NCI-H526 treated with DMSO at 0.1 percent for 48 hours (cell line): Measurements from ENCODE around the gene SMOC2.
"Not testable (repeated sequence)": the region's sequence is repeated elsewhere in the genome, so short reads cannot be mapped to it uniquely, and the experiment has no call there.

Experiments
- DNase-seq: peaks from one replicate; lab custom pipeline; 2025; lab: John Stamatoyannopoulos, UW

The SMOC2 gene

DNA sequence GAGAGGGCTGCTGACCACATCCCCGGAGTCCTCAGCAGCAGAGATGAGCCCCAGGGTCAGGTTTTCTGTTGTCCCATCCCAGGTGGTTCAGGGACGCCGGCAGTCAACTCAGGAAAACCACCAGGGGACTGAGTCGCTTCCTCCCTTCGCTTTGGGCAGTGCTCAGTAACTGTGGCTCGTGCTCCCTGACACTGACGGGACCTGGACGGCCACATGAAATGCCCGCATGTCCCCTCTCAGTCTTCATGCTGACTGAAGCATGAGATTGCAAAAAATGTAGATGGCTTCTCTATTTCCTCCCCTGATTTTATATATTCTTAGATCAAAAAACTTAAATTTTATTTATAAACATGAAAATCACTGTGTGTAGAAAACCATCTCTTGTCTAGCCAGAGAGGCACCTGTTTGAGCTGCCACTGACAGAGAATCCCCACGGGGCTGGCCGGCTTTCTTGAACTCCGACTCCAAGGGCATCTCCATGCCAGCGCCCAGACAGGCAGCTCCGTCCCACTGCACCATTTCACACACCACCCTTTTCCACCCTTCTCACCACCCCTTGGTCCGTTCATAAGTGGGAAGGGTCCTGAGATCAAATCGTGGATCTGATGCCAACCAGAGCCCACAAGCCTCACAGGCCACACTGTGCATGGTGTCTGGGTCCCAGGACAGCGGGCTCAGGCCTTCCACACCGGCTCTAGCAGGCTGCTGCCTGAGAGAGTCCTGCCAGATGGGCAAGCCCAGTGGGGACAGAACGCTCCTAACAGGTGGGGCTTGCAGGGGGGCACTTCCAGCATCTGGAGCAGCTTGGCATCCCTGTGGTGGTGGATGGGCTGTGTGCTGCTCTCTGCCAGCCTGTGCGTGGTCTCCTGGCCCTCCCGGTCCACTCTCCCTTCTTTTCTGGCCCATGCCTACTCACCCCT is 98.2 kb downstream of the SMOC2 start:
- DNase-seq = no peak

DNA sequence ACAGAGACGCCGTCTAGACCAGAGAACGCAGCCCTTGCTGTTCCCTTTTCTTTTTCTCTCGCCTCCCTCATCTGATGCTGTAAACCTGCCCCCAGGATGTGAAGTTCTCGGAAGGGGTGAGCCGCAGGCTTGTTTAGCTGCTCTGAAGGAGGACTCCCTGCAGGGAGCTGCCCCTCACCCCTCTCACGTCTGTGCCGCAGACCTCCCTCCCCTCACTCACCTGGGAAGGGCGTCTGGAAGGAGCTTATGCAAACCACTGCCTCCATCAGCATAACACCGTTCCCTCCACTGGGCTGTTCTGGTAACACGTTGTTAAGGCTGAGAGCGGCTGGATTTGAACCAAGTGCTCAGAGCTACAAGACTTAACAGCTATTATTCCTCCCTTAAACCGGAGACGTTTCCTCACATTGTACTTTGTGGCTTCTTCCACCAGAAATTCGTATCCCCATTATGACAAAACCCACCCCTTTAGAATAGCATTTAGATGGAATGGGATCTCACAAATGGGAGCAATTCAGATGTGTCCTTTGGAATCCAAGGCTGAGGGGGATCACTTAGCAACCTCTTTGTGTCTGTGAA is 99.8 kb downstream of the SMOC2 start:
- DNase-seq = no peak

DNA sequence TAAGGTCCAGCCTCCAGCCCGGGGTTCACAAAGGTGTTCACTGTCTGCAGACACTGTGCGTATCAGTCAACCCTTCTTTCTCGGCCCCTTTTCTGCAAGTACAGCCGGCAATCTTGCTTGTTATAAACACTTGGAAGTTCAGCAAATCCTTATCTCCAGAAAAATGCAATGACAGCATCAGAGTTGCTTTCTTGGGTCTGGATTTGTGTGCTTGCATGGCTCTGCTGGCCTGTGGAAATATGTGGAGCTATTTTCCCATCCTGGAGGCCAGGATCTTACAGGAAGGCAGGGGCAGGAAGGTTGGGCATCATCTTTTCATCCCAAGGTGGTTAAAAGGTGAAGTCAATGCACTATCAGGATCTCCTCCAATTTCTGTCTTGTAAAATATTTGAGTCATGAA is 100.3 kb downstream of the SMOC2 start:
- DNase-seq = no peak

DNA sequence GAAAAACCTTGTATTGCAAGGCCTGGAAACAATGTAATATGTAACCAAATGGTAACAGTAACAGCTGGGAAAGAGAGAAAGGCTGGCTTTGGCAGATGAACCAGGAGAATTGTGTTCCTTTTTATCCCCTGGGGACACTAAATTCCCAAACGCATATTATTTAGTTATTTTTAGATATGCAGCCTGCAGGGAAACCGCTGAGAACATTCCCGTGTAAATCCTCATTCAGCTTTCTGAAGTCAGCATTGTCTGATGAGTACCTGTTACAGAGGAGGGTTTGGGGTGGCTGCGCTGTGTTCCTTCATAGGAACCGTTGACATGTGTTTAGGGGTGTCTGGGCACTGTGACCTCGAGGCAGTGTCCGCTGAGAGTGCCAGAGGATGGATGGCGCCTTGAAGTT is 101.3 kb downstream of the SMOC2 start:
- DNase-seq = no peak

DNA sequence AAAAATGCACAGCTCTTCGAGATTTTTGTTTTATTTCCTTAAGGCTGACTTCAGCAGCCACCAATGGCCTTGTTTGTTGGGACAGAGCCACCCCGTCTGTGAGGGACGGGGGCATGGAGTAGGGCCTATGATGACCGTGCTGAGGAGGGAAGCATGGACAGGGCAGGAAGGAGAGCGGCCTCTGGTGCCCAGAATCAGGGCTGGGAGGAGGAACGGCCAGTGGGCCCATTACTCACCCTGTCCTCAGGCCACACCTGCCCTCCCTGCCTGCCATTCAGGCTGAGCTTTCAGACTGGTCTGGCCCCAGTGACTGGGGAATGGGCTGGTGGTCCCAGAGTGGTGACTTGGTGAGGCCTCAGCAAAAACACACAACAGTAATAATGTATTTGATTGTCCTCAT is 104.4 kb downstream of the SMOC2 start:
- no peak for DNase-seq

DNA sequence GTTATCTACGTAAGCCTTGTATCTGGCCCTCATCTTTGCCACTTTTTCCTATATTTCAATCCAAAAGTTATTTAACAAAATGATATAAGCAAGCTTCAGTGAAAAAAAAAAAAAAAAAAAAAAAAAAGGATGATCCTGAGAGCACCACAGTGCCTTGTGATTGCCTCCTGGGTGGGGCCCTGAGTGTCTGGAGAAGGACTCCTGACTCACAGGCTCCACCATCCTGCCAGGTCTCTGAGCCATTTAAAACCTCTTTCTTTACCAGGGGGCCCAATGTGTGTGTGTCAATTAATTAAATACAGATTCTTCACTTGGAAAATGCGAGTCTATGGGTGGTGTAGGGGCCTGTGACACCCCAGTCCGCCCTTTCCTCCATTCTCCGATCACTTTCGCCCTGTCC is 105.2 kb downstream of the SMOC2 start:
- no peak for DNase-seq

DNA sequence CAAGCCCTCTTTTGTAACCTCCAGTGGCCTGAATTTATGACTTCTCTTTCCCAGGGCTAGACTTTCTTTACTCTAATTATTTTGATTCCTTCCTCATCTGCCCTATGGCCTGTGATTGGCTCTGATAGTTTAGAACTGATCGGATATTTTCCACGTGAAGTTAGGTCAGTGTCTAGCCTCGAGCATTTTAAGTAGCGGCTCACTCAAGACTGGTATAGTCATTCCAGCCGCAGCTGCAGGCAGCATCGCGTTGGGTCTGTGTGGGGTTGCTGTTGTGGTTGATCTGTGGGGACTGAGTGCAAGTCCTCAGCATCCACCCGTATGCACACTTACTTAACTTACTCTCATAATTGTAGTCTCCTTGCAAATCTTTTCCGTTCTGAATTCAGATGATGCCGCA is 105.7 kb downstream of the SMOC2 start:
- DNase-seq = no peak

DNA sequence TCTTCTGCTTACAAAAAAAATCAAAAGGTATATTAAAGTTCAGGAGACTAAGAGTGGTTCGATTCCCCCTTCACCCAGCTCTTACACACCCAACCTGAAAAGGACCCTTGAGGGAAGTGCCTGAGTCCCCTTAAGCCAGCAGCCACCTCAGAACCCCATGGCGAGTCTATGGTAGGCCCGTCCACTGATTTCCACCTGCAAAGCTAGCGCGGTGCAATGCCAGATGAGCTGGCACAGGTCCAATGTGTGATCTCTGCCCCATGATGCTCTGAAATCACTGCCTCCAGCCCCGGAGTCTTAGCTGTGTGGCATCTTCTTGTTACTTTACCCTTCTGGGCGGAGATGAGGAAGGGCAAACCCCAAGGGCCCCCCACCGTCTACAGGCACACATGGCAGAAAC is 109.3 kb downstream of the SMOC2 start:
- DNase-seq = no peak

DNA sequence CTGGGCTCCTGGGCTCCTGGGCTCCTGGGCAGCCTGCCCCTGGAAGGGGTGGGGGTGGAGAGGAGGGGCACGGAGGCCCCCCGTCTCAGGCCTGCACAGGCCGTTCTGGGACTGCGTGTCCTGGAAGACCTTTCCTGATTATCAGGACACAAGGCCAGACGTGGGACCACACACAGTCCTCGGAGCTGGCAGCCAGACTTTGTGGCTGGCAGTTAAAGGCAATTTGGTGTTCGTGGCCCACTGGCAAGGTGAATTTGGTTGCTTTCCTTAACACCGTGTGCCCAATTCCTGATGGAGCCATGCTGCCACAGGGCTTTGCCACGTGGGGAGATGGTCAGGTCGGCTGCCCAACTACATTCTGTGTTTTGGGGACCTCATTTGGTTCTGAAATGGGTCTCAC is 113.5 kb downstream of the SMOC2 start:
- DNase-seq = no peak

DNA sequence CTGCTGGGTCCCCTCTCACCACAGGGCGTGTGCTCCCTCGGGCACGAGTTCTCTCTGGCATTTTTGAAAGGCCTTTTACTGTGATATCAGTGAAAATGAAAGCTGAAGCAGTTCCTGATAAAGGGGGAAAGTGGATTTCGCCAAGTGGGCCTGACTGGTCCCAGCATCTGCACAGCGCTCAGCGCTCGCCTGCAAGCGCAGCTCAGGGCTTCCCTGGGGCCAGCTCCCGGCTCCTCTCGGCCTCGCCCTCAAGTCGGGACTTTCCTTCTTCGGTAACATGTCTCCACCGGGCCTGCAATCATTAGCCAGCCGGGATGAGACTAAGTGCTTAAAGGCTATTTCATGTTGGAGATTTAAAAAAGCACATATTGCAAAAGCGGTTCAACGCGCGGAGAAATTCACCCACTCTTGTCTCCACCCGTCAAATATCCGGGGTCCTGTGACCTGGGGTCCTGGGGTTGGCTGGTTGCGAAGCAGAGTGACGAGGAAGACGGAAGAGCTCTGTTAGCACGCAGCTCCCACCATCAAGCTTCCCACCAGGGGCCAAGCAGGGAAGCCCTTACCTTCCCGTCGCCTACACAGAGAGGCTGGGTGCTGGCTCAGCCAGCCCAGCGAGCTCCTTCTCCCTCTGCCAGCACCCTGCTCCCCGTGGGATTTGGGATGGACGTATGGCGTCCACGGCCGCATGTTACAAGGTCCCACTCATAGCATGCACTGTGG is 114.1 kb downstream of the SMOC2 start:
- DNase-seq = no peak

DNA sequence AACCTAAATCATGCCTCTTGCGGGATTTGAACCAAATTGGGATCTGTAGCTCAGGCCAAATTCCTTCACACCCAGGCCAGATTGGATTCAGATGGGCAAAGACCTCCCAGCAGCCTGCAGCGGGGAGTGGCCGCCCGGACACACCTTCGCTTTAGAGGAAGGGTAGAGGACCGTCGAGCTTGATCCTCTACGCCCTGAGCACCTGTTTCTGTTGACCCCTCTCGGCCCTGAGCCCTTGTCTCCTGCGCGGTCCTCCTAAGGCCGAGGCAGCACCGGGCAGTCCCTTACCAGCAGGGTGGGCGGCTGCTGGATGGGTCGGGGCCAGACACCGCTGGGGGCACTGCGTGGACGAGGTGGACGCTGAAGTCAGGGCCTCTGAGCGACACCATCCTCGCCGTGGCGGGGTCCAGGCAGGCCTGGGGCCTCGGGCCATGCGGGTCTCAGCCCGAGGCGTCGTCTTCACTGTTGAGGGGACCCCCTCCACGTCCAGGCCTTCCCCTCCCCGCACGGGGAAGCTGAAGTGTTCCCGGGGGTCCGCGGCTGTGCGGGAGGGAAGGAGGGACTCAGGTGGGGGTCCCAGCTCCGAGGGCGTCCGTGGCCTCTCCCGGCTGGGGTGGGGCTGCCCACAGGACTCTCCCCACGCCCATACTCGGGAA is 114.8 kb downstream of the SMOC2 start:
- no peak for DNase-seq

DNA sequence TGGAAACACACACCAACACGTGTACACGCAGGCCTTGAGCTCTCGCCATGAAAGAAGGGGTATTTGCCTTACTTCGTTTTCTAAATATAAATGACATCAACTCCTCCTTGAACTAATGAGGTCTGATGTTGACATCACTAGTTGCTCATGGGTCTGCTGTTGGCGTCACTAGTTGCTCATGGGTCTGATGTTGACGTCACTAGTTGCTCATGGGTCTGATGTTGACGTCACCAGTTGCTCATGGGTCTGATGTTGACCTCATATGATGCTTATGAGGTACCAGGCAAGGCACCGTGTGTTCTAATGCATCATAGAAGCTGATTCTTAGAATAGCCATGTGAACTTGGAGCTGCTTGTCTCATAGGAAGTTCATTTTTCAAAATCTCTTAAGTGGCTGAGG is 116.5 kb downstream of the SMOC2 start:
- DNase-seq = no peak

DNA sequence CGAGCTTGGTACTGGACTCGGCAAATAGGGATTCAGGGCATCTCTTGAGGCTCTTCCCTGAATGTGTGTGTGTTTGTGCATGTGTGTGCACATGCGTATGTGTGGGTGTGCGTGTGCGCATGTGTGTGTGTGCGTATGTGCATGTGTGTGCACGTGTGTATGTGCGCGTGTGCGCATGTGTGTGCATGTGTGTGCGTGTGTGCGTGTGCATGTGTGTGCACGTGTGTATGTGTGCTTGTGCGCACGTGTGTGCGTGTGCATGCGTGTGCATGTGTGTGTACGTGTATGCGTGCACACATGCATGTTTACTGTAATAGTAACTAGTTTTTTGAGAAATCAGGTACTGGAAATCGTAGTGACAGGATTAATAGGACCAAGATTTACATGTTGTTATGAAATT is 117.7 kb downstream of the SMOC2 start:
- DNase-seq = no peak

DNA sequence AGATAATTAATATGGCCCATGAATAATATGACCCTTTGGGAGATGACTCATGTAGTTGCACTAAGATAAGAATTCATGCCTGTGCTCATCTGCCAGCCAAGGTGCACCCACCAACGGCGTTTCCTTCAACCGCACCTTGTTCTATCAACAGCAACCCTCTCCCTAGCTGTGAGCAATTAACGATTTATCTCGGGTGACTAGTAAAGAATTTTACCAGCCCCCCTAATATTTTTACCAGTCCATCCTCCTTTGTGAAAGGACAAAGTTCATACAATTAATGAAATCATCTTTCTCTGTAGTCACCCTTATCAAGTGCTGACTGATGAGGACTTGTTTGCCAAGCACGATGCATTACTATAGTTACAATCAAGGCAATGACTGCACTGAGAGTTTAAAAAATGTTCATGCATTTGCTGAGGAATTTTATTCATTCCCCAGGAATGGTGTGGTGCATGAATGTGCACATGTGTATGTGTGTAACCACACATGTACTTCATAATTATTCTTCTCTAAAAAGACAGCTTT is 118.7 kb downstream of the SMOC2 start:
- no peak for DNase-seq

DNA sequence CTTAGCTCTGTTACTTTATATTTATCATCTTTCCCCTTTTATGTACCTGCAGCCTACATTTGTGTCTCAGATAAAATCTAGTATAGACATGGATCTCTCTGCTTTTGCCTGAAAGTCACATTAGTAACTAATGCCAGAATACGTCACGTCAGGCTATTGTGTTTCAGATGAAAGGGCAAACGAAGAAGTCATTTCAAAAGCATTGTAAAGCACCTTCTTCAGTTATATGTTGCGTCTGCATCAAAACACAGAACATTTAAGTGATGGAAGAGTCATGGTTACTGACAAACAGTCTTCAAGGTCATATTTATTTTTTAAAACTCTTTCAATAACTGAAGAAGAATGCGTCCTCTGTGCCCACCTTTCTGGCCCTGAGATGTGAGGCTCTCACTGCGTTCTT is 119.1 kb downstream of the SMOC2 start:
- no peak for DNase-seq

DNA sequence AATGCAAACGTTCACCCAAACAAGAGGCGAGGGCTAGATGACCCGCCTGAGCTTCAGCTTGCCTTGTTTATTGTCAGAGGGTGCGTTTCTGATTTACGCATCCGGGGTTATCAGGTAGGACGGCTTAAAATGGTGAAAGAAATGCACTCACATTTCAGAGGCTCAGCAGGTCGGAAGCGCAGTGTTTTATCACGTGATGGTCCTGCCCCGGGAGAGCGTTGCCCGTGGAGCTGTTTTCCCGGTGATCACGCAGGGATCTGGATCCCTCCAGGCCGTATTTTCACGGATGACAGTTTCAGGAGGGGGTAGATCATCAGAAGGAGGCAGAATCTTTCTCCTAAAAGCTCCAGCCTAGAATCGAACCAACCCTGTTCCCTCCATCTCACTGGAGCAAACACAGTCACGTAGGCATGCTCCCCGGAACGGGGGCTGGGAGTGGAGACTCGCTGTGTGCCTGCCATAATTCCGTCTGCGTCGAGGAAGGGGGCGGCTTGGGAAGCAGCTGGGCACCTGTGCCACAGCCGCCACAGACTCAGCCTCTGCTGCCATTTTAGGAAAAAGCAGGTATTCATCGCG is 121.7 kb downstream of the SMOC2 start:
- no peak for DNase-seq

DNA sequence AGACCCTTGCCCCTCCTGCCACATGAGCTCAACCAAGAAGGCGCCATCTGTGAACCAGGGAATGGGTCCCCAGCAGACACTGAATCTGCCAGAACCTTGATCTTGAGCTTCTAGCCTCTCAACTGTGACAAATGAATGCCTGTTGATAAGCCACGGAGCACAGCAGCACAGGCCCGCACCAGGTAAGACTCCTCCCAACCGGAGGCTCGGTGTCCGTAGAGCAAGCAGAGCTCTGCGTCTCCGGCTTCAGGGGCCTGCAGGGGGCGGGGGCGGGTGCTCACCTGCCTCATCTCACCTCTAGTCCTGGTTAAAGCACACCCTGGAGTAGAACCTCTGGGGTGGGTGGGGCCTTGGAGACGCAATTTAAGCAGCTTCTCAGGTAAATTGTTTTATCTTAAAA is 122.7 kb downstream of the SMOC2 start:
- DNase-seq = no peak

DNA sequence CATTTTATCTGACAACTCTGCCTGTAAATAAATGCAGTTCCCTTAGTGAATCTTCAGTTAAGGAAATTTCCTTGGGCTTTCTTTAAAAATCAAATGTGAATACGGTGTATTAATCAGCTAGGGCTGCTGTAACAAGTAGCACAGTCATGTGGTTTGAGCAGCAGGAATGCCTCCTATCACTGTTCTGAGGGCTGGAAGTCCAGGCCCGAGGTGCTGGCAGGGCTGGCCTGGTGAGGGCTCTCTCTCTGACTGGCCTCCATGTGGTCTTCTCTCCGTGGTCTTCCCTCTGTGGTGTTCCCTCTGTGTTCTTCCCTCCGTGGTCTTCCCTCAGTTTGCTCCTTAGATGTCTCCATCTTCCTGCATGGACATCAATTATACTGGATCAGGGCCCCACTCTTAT is 124.1 kb downstream of the SMOC2 start:
- DNase-seq = no peak

DNA sequence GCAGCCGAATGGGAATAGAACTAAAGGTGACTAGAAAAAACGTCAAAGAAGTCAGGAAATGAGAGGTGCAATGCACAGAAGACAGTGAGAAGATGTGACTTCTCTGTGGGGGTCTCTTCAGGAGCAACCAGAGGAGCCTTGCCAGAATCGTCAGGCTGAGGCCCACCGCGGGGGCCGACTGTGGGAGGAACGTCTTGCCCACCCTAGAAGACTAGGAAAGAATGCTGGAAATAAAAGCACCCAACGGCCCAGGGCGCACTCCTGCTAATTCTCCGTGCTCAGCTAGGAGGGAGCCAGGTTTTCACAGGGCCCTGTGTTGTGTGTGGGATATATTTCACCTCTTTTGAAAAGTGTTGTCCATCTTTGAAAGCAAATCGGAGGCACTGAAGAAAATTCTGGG is 129.2 kb downstream of the SMOC2 start:
- no peak for DNase-seq

DNA sequence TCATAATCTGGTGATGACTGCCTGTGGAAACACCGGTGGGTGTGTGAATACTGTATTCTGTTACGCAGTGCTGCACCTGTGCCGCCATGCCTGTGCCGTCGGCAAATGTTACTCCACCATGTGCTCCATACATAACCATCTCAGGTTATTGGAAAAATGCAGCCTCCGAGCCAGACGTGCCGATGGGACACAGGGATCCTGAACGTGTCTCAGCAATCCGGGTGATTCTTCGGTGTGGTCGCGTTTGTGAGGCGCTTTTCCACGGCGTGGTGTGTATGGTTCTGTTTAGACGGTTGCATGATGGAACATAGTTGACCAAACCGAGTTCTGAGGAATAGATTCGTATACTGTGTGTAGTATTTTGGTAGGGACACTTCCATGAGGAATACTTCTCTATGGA is 130.3 kb downstream of the SMOC2 start:
- no peak for DNase-seq

DNA sequence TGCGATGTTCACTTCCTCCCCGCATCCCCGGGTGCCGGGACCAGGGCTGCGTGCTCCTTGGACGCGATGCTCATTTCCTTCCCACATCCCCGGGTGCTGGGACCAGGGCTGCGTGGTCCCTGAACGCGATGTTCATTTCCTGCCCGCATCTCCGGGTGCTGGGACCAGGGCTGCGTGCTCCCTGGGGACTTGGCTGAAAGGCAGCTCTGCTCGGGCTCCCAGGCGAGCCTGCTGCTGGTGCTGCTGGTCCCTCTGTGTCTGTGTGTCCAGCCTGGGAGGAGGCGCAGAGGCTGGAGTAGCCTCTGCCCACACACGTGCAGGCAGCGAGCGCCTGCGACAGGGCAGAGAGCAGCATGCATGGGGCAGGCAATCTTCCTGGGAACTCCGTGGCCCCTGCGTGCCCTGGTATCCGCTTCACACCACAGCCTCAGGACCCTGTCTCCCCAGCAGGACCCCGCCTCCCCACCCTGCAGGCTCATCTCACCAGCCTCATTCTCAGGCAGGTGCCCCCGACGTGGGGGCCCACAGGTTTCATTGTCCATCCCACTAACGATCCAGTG is 132.4 kb downstream of the SMOC2 start:
- DNase-seq = not testable (repeated sequence)
